Vagina (tissue), 2 donors: ENCODE results near the gene TSTD1. TPM values are rescaled to one million over a fixed set of nuclear protein-coding genes. Genes with fewer than 3 reads are reported as not detected.
"Not testable (repeated sequence)": the region's sequence is repeated elsewhere in the genome, so short reads cannot be mapped to it uniquely, and the experiment has no call there.

Experiments used
- DNase-seq, 2 donors: peaks; one replicate each; pipeline ENCODE4 v3.0.0-alpha.2; 2017; ENCODE audit errors: extremely low spot score in 2 of 2
- H3K27ac ChIP-seq: fragments of 200-600 bp; sonication (generic); one replicate; pipeline ENCODE4 v1.5.1; 2019
- H3K27me3 ChIP-seq: fragments of 200-600 bp; sonication (generic); one replicate; pipeline ENCODE4 v1.5.1; 2019
- H3K36me3 ChIP-seq, 2 donors: fragments of 200-600 bp; sonication (generic); one replicate each; pipeline ENCODE4 v1.5.1; 2017 to 2019
- H3K4me1 ChIP-seq: fragments of 200-600 bp; sonication (generic); one replicate; pipeline ENCODE4 v1.5.1; 2019
- H3K4me3 ChIP-seq, 2 donors: fragments of 200-600 bp; sonication (generic); 1 replicate in 1 of 2; 2 replicates in 1 of 2; pipeline ENCODE4 v1.5.1; 2016 to 2019
- H3K9me3 ChIP-seq: fragments of 200-600 bp; sonication (generic); one replicate; pipeline ENCODE4 v1.5.1; 2019
- POLR2A ChIP-seq, 2 donors: fragments of 450-650 bp; IDR thresholded peaks; one replicate each; pipeline ENCODE4 v1.6.1; 2017; ENCODE audit warnings: antibody characterized with exemption in 2 of 2, mild to moderate bottlenecking in 2 of 2, moderate library complexity in 2 of 2
- POLR2AphosphoS5 ChIP-seq, 2 donors: sonication (generic); formaldehyde crosslinking; IDR thresholded peaks; one replicate each; pipeline ENCODE4 v1.9.0; 2017; ENCODE audit warnings: antibody characterized with exemption in 2 of 2, mild to moderate bottlenecking in 2 of 2, low read depth in 1 of 2; ENCODE audit not compliant: insufficient read depth in 1 of 2
- intact Hi-C: fragments of 100-400 bp; cut with DNase I; formaldehyde crosslinking; loops from one replicate; pipeline ENCODE4 v1.15.1; 2023
- total RNA-seq: library from RNA; depleted of rRNA; stranded (reverse); fragments of >200 nt; gene quantifications from one replicate; pipeline ENCODE4 v1.2.3, GENCODE V29; 2016
- TF ChIP-seq, protein P1 (sequence below), 3 experiments: fragments of 450-650 bp in 2 of 3; fragments of 200-600 bp in 1 of 3; sonication (generic) in 1 of 3; IDR thresholded peaks; one replicate each; pipeline ENCODE4 v1.5.1; 2017 to 2019; ENCODE audit warnings: antibody characterized with exemption in 3 of 3, mild to moderate bottlenecking in 2 of 3, moderate library complexity in 2 of 3

Gene TSTD1
- total RNA-seq, 1 donor from 2014 or later: 44.7 TPM

DNA sequence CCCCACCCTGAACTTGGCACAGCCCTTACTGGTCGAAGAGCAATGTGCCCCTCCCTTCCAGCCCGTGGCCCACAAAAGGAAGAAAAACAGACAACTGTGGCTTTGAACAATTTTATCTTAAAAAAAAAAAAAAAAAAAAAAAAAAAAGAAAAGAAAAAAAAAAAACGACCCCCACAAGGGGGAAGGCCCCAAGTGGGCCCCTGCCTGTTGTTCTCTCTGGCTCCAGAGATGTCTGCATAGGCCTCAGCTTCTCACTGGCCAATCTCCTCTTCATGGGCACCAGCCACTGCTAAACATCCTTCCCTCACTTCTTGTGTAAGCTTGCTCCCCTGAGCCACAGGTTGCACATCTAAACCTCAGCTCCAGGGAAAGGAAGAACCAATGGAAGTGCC, 386 bp upstream of the TSTD1 start:
- peak overlapping the region; percentile 47 to 50 for H3K4me3 ChIP-seq
- TF ChIP-seq, protein P1, sequence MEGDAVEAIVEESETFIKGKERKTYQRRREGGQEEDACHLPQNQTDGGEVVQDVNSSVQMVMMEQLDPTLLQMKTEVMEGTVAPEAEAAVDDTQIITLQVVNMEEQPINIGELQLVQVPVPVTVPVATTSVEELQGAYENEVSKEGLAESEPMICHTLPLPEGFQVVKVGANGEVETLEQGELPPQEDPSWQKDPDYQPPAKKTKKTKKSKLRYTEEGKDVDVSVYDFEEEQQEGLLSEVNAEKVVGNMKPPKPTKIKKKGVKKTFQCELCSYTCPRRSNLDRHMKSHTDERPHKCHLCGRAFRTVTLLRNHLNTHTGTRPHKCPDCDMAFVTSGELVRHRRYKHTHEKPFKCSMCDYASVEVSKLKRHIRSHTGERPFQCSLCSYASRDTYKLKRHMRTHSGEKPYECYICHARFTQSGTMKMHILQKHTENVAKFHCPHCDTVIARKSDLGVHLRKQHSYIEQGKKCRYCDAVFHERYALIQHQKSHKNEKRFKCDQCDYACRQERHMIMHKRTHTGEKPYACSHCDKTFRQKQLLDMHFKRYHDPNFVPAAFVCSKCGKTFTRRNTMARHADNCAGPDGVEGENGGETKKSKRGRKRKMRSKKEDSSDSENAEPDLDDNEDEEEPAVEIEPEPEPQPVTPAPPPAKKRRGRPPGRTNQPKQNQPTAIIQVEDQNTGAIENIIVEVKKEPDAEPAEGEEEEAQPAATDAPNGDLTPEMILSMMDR (IDR thresholded peaks at IDR 0.05): no peak
- no peak for TF ChIP-seq POLR2AphosphoS5 (IDR thresholded peaks at IDR 0.05; ENCODE audit: insufficient read depth in 1 of 2, low read depth in 1 of 2)
- TF ChIP-seq POLR2A (IDR thresholded peaks at IDR 0.05): no peak
- no peak for DNase-seq
- H3K4me1 ChIP-seq: peaks cover 34% of the 10 kb centered on the region
- peak overlapping the region; percentile 76 for H3K27ac ChIP-seq
- H3K36me3 ChIP-seq: peaks cover 0 to 41% of the 10 kb centered on the region in 2 donors
- intact Hi-C loops: no loop called here
- H3K9me3 ChIP-seq: no peaks in the 10 kb centered on the region
- no peaks in the 10 kb centered on the region for H3K27me3 ChIP-seq

DNA sequence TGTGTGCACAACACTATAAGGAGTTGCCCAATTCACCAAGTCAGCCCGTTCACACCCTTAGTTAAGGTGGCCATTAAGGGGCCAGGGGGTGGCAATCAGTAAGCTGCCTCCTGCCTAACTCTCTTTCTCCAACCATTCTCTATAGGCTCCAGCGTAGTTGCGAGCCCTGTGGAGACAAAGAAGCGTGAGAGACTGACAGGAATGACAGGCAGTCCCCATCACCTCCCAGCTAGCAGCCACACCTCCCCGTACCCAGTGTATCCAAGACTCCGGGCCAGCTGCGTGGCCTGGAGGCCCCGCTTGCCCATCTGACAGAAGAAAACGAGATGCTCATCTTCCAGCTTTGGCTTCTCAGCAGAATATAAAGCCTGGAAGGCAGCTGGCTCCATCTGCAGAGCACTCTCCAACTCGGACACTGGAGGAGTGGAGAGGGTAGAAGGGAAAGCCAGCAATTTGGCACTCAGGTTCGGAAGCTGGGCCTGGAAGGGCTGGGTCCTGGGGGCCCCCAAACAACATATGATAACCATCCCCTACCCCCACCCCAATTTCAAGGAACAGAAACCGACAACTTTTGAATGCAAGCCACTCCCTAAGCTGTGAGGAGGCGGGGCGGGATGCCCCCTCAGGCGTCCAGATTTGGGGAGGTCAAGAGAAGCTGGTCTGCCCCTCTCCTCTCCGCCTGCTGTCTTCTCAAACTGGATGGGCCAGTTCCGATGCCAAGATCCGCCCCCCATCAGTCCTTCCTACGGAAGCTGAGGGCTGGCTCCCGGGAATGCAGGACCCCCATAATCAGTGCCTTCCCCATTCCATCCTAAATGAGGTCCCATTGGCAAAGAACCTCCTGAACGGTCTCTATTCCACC, 872 bp downstream of the TSTD1 start:
- Histone ChIP-seq H3K36me3 (peaks cover 0 to 38% of the 10 kb centered on the region in 2 donors), H3K4me3 (peak overlapping the region; percentile 47 to 50), H3K27ac (peak overlapping the region; percentile 76), H3K4me1 (peaks cover 22% of the 10 kb centered on the region), H3K27me3 (no peaks in the 10 kb centered on the region), H3K9me3 (no peaks in the 10 kb centered on the region)
- TF ChIP-seq POLR2A (IDR thresholded peaks at IDR 0.05): no peak
- no peak for DNase-seq
- intact Hi-C loops: no loop called here

DNA sequence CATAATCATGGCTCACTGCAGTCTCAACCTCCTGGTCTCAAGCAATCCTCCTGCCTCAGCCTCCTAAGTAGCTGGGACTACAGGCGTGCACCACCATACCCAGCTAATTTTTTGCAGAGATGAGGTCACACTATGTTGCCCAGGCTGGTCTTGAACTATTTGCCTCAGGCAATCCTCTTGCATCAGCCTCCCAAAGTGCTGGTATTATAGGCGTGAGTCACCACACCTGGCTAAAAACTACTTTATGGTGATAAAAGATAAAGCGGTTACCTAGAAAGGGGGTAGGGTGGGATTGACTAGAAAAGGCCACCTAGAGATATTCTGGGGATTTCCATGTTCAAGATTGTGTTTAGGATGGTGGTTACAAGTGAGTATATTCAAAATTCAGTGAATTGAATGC, 5.0 kb downstream of the TSTD1 start:
- intact Hi-C loops: no loop called here
- Histone ChIP-seq H3K27me3 (no peaks in the 10 kb centered on the region), H3K4me1 (peaks cover 11% of the 10 kb centered on the region), H3K9me3 (no peaks in the 10 kb centered on the region), H3K4me3 (no peak overlapping the region), H3K36me3 (no peaks in the 10 kb centered on the region), H3K27ac (no peak overlapping the region)
- no peak for TF ChIP-seq POLR2AphosphoS5 (IDR thresholded peaks at IDR 0.05; ENCODE audit: insufficient read depth in 1 of 2, low read depth in 1 of 2)
- TF ChIP-seq, protein P1 (IDR thresholded peaks at IDR 0.05): no peak
- TF ChIP-seq POLR2A (IDR thresholded peaks at IDR 0.05): no peak
- no peak for DNase-seq

DNA sequence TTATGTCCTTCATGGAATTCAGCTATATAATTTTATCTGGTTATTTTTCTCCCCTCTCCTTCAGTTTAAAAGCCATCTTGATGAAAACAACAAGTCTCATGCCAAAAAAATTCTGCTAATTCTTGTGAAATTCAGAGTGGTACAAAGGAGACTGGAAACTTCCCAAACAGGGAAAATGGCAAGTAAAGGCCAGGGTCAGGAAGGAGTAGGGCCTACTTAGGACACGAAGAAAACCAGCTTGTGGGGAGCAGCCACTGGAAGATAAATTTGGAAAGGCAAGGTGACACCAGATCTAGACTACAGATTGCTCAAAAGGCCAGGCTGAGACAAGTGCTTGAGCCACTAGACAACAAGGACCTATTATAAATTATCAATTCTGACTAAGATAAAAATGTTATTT, 6.4 kb downstream of the TSTD1 start:
- no peaks in the 10 kb centered on the region for H3K4me1 ChIP-seq
- intact Hi-C loops: no loop called here
- no peak for TF ChIP-seq POLR2A (IDR thresholded peaks at IDR 0.05)
- TF ChIP-seq POLR2AphosphoS5 (IDR thresholded peaks at IDR 0.05; ENCODE audit: insufficient read depth in 1 of 2, low read depth in 1 of 2): no peak
- TF ChIP-seq, protein P1 (IDR thresholded peaks at IDR 0.05): no peak

DNA sequence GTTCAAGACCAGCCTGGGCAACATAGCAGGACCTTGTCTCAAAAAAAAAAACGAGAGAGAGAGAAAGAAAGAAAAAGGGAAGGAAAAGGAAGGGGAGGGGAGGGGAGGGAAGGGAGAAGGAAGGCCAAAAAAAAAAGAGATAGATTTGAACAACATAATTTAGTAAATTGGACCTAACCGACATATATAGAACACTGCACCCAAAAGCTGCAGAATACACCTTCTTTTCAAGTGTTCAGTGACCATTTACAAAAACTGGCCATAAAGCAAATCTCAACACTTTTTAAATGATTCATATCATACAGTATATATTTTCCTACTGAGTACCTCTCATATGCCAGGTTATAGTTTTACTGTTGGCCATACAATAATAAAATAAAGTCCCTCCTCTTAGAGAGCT, 6.9 kb downstream of the TSTD1 start:
- TF ChIP-seq POLR2A (IDR thresholded peaks at IDR 0.05): no peak
- TF ChIP-seq, protein P1 (IDR thresholded peaks at IDR 0.05): no peak
- TF ChIP-seq POLR2AphosphoS5 (IDR thresholded peaks at IDR 0.05; ENCODE audit: insufficient read depth in 1 of 2, low read depth in 1 of 2): no peak
- intact Hi-C loops: no loop called here
- Histone ChIP-seq H3K4me1 (no peaks in the 10 kb centered on the region), H3K36me3 (no peaks in the 10 kb centered on the region), H3K4me3 (no peak overlapping the region), H3K27ac (no peak overlapping the region), H3K9me3 (no peaks in the 10 kb centered on the region), H3K27me3 (no peaks in the 10 kb centered on the region)
- DNase-seq: no peak

More for the DNA sequence above, 6.4 kb downstream of the TSTD1 start:
- Histone ChIP-seq H3K27ac (no peak overlapping the region), H3K9me3 (no peaks in the 10 kb centered on the region), H3K27me3 (no peaks in the 10 kb centered on the region), H3K36me3 (no peaks in the 10 kb centered on the region), H3K4me3 (no peak overlapping the region)
- no peak for DNase-seq

DNA sequence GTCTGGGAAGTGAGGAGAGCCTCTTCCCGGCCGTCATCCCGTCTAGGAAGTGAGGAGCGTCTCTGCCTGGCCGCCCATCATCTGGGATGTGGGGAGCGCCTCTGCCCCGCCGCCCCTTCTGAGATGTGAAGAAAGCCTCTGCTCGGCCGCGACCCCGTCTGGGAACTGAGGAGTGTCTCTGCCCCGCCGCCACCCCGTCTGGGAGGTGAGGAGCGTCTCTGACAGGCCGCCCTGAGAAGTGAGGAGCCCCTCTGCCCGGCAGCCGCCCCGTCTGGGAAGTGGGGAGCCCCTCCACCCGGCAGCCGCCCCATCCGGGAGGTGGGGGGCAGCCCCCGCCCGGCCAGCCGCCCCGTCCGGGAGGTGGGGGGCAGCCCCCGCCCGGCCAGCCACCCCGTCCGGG, 9.3 kb downstream of the TSTD1 start:
- H3K4me1 ChIP-seq, H3K4me3 ChIP-seq, H3K27ac ChIP-seq, H3K27me3 ChIP-seq, H3K9me3 ChIP-seq, intact Hi-C loops, H3K36me3 ChIP-seq, DNase-seq: not testable (repeated sequence)

DNA sequence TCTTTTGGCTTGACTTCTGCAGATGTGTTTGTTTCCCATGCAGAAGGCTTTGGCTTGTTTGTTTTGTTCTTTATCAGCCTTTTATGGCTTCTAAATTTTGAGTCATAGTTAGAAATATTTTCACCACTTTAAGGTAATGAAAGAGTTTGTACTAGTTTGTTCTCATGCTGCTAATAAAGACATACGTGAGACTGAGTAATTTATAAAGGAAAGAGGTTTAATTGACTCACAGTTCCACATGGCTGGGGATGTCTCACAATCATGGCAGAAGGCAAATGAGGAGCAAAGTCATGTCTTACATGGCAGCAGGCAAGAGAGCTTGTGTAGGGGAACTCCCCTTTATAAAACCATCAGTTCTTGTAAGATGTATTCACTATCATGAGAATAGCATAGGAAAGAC, 11.8 kb downstream of the TSTD1 start:
- H3K4me1 ChIP-seq, H3K4me3 ChIP-seq, DNase-seq, H3K9me3 ChIP-seq, H3K27me3 ChIP-seq, H3K27ac ChIP-seq, intact Hi-C loops, H3K36me3 ChIP-seq: not testable (repeated sequence)

DNA sequence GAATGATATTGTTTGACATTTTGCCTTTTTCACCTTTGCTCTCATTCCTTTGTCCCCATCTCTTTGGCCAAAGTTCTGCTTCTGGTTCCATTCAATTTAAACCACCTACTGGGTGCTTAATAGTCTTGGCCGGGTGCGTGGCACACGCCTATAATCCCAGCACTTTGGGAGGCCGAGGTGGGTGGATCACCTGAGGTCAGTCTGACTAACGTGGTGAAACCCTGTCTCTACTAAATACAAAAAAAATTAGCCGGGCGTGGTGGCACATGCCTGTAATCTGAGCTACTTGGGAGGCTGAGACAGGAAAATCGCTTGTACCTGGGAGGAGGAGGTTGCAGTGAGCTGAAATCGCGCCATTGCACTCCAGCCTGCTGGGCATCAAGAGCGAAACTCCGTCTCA, 16.3 kb downstream of the TSTD1 start:
- H3K27me3 ChIP-seq, H3K9me3 ChIP-seq, intact Hi-C loops, H3K4me3 ChIP-seq, DNase-seq, H3K36me3 ChIP-seq: not testable (repeated sequence)
- Histone ChIP-seq H3K27ac (peak overlapping the region; percentile 89), H3K4me1 (peaks cover 21% of the 10 kb centered on the region)
